T-helper 1 cell treated with Interleukin-12 subunit alpha and Interleukin-12 subunit beta and Interleukin-4 antibody, amounts not matched to agents 30 ng/mL and 1 ng/mL, for 36 hours (primary cell): ENCODE data around the gene TSPAN5. TPM values are rescaled to one million over a fixed set of nuclear protein-coding genes. Genes with fewer than 3 reads are reported as not detected.
"Not testable (repeated sequence)": the region's sequence is repeated elsewhere in the genome, so short reads cannot be mapped to it uniquely, and the experiment has no call there.

Experiments used
- intact Hi-C: fragments of 100-400 bp; cut with micrococcal nuclease; formaldehyde crosslinking; loops from one replicate; pipeline ENCODE4 v1.15.1; 2024
- total RNA-seq: library from RNA; stranded (reverse); gene quantifications from 2 replicates; pipeline ENCODE4 v1.2.3, GENCODE V29; 2022

The TSPAN5 gene
- total RNA-seq, 1 donor from 2014 or later: 36.3 TPM

DNA sequence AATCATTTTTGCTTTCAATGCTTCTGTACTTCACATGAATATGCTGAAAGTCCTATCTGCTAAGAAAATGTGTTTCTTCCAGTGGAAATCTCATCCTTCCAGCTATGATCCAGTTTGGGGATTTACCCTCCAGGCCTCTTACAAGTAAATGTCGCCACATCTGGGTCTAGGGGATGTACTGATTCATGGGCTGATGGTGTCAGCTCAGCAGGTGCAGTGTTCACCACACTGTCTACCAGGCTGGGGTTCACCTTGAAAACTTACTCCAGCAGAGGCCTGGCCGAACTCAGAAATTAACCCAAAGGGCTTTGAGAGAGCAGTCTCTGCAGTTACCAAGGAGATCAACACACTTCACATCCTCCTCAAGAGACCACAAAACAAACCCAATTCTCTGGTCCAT, 154.3 kb downstream of the TSPAN5 start:
- intact Hi-C loops: no loop called here

DNA sequence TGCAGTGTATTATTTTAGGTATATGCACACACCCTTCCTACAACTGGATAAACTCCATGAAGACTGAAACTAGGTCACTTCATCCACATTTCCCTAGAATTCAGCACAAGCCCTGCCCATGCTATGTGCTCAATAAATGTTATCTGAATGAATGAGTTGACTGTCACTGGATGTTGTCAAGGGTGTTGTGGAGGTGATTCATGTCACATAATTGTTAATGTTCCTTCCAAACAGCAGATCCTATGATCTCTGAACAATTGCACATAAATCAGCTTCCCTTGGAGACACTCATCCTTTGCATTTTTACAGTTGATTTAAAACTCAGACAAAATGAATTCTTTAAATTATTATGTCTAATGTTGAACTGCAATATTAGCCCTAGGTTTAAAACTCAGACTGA, 154.7 kb downstream of the TSPAN5 start:
- intact Hi-C loops: no loop called here

DNA sequence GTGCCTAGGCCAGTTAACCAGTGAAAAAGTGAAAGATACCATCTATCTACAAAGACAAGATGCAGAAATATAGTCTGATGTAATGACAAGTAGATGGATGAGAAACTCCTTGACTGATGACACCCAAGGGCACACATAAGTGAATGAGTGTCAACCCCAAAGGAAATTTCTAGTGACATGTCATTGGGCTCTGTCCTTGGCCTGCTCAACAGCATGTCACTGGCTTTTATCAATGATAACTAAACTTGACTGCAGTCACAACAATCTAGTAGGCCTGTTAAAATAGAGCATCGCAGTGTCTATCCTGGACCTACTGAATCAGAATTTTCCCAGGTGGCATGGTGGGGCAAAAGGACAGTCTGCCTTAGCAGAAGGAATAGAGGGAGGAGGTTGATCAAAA, 155.8 kb downstream of the TSPAN5 start:
- intact Hi-C loops: no loop called here

DNA sequence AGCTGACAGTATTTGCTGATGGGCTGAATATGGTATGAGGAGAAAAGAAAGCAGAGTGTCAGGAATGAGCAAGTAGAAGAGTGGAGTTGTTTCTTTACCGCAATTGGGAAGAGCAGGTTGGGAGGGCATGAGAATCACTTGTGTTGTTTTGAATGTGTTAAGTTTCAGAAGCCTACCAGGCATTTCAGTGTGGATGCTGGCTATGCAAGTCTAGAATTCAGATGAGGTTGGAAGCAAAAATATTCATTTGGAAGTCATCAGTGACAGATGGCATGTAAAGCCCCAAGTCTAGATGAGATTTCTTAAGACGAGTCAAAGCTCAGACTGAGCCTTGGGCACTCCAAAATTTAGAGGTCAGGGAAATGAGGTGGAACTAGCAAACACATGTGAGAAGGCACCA, 156.4 kb downstream of the TSPAN5 start:
- intact Hi-C loops: no loop called here

DNA sequence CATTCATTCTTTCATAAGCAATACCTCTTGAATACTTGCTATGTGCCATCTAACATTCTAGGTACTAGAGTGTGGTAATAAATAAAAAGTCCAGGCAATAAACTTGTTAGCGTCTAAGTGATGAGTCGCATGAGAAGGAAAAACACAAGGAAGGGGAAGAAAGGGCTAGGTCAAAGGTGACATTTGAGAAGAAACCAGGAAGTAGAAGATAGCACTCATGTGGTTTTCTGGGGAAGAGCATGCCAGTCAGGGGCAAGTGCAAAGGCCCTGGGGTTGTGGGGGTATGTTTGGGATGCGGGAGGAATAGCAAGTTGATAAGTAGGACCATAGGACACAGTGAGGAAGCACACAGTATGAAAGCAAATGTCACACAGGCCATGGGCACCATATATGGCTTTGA, 157.0 kb downstream of the TSPAN5 start:
- intact Hi-C loops: no loop called here

DNA sequence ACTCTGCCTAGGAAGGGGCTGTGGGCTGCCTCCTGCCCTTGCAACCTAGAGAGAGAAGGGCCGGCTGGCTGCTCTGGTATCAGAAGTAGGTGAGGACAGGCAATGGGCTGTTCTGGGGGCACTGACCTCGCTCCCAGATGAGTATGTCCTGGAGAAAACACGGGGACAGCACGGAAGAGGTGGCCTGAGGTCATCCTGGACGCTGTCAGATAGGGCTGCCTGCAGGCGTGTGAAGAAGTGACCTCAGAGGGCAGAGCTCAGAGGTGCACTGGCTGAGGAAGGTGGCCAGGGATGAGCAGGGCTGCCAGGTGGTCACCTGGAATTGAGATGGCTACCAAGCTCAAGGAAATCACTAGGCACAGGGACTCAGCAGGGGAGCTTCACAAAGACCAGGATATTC, 159.6 kb downstream of the TSPAN5 start:
- intact Hi-C loops: no loop called here

DNA sequence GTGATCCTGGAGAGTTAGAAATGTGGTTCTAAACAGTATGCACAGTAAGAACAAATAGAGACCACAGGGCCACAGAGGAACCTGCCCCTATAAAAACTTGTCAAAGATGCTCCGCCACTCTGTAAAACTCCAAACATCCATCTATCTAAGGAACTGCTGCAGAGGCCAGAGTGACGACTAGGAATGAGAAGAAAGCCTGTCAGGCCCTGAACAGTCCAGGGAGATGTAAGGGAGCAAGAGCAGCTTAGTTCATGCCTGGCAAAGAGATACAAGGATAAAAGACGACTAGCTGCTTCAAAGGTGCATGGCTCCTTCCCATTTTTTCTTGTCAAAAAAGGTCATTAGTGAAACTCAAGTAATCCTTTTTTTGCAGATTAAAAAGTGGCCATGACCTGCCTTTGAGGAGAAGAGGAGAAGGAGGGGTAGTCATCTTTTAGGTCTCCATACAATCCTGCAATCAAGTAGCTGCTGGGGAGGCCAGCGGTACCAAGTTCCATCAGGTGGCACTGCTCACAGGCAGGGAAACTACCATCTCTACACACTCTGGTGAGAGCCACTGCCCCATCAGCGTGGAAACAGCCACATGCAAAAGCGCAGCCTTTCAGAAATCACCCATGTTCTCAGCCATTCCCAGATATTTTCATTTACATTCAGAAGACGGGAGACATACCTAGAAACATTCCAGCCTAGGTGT, 162.1 kb downstream of the TSPAN5 start:
- intact Hi-C loops: no loop called here

DNA sequence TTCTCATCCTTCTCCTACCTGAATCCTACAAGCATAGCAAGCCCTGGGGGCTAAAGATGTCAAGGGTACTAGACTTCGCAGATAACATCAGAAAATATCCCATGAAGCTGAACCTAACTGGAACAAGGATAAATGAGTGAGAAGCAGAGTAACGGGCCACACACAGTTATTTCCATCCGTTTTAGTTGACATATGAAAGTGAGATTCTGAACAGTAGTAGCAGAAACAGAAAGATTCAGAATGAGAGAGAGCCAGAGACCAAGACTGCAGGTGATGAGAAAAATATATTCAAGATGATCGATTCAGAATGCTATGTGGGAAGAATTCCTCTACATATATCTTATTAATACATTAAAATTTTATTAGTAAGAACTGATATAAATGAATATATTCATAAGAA, 165.1 kb downstream of the TSPAN5 start:
- intact Hi-C loops: loop anchor here (1.0 kb wide), 1 partner anchor 10 kb away; no protein-coding TSS in a partner anchor

DNA sequence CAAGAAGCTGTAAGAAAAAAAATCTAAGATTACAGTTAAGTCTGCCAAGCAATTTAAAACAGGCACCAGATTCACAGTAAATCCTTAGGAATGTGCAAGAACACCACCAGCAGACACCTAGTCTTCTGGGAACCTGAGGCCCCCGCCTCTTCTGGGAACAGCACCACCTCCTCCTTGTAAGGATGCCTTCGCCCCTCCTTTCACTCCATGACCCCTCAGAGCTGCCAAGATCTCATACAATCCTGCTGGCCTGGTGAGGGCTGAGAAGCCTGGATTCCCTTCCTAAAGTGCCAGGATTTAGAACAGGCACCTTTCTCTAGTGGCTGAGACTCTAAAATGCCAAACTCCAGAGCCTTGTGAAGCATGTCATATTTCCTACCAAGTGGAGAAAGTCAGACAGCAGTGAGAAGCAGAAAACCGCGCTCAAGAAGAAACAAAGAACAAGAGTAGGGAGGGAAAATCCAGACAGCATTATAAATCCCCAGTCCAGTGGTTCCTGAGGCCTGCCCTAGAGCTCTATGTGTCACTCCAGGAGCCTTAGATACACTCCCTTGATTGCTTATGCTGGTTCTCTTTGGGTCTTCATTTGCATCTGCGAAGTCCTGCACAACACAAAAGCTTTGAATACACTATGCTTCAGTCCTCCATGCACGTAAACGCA, 166.4 kb downstream of the TSPAN5 start:
- intact Hi-C loops: no loop called here

DNA sequence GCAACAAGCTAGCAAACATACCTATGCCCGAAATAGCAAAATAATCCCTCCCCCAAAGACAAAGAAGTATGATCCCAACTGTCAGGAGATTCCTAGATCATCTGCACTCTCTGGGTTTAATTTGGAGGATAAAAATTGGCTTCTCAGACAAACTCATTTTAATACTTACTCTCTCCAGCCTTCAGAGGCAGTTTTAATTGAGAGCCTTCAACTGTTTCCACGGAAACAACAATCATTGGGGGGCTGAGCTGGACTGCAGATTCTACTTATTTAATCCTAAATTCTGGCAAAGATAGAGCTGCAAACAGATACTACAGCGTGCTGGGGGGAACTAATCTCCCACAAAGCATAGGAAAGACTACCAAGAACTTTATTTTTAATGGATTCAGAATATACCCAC, 168.2 kb downstream of the TSPAN5 start:
- intact Hi-C loops: no loop called here

DNA sequence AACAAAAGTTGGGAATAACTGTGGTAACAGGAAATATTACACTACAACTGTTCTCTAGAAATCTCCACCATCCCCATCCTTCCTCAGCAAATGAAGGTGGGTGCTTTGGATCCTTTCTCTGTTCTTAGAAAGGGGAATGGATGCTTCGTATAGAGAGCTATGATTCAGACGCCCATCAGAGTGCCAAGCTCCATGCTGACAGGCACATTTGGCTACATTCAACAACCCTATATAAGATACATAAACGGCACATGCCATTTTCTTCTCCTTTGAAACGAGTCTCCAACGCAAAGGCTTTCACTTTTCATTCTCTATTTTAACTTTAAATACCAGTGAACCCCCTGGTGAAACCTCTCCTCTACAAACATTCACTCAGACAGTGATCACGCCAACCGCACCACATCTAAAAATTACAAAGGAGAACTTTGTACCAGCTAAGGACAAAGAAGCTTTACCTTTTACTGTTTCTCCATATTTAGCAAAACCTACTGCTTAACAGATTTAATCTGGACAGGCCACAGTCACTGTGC, 172.5 kb downstream of the TSPAN5 start:
- intact Hi-C loops: loop anchor here (2.0 kb wide), 1 partner anchor 41 kb away; no protein-coding TSS in a partner anchor

DNA sequence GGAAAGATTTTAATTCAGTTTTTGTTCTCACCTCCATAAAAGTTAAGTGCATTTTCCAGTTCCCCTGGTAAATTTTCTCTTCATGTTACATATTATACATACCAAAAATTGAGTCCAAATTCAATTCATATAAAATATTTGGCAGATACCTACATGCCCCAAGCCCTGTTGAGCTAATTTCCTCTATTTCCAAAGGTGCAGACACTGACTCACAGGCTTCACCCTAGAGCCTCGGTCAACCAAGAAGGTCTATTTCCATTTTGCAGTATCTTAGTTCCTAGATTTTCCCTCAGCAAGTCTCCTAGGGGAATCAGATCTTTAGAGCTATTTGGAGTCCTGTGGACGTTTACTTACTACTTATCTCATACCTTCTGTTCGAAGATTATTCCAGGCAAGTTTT, 174.4 kb downstream of the TSPAN5 start:
- intact Hi-C loops: no loop called here

DNA sequence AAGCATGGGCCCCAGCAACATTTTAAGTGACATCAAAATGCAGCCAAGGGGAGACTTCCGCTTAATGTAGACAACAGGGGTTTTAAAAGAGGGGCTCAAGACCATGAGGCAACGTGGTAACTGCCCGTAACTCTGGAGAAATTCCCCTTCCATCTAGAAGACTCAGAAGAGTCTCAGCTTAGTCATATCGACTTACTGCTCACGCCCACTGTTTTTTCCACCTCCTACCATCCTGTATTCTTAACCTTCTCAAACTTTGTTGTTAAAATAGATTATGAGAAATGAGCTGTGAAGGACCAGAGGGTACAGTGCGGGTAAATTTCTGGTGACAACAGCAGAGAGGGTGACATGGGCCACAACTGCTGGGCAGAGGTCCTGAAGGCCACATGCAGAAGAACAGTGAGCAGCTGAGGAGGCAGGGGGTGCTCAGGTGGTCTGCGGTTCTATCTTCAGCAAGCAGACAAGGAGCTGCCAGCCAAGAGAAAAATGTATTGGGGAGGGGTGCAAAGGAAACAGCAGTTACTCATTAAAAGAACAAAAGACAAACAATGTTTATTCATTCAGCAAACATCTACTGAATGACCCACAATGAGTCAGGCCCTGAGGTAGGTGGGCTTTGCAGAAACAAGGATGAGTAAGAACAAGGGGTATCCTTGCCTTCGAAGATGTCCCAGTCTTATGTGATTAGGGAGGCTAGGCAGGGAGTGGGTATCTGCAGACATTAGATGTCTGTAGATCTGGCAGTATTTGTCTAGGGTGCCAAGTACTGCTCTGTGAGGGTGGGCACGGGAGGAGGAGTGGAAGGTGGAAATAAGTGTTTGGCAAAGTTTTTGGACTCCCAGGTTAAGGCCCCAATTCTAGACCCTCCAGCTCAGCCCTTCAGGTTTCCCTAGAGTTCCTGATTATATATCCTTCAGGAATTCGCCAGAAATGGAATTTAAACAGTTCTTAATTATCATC, 175.3 kb downstream of the TSPAN5 start:
- intact Hi-C loops: loop anchor here (1.0 to 2.0 kb wide), 6 partner anchors 10 to 446 kb away; partner anchors contain the start of genes EIF4E and TSPAN5

DNA sequence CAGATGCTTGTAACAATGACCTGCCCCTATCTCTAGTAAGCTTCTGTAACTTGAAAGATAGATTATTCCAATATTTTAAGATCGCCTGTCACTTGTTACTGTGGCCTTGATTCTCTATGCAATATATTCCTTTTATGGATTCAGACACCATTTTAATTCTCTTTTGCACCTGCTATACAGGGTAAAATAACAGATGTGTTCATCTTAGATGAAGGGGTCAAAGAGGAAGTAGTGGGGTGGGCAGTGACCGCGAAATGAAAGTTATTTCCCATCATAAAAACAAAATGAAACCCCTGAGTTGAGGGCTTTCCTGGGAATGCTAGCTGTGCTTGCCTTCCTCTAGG, 175.9 kb downstream of the TSPAN5 start:
- intact Hi-C loops: loop anchor here (2.0 kb wide), 1 partner anchor 120 kb away; no protein-coding TSS in a partner anchor

DNA sequence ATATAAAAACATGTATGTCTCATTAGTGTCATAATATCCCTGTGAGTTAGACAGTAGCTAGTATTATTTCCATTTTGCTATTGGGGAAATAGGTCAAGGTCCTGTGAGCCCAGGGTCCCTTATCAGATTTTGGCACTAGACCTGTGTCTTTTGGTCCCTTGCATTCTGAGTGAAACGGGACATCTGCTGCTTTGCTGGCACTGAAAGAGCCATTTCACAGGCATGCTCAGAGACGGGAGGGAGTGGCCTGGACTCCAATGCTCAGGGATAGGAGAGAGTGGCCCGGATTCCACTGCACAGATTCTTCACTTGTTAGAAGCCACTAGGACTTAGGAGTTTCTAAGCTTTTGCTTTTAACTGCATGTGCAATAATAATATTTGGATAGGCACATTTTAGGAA, 177.2 kb downstream of the TSPAN5 start:
- intact Hi-C loops: no loop called here

DNA sequence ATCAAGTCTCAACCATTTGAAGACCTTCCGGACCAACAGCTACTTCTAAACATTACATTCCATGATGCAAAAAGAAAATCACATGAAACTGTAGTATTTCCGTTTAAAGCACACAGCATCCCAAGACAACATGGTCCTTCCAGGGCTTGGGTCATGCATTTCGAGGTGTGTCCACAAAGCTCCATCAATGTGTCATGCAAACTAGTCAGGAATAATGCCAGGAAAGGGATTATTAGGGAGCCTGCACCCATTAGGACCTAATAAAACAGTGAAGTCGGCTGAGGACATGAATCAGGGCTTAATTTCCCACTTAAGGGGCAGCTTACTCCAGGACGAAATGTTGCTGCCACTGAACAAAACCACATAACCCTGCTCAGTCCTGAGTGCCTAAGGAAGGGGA, 177.9 kb downstream of the TSPAN5 start:
- intact Hi-C loops: no loop called here

DNA sequence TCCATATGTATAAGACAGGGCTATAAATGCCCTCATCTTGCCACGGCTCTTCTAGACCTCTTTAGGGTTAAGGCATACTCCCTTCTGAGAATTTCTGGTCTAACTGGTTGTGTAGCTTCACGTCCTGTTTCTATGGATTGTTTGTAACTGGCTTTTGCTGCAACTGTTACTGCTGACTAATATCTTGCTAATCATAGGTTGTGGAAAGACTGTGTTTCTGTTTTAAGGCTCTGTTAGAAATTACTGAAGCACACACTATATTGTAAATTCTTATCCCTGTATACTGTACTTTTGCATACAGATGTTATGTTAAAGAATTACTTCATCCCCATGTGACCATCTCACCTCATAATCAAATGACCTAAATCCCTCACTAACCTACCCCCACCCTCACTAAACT, 178.8 kb downstream of the TSPAN5 start:
- intact Hi-C loops: not testable (repeated sequence)

DNA sequence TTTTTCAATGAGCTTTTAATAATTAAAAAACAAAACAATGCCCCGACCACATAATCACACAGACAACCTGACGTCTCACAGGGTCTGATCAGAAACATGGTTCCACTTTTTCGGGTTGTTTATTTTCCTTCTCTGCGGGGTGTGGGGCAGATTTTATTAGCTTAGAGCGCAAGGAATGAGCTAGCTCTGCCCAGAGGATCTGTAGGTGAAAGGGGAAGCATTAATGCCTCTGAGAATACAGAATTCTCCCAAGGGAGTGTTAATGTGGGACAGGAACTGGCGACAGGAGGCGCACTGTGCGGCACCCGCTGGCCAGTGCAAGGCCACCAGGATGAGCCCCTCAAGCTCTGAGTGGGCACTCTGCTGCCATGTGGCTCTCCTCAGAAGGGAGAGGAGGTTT, 181.5 kb downstream of the TSPAN5 start:
- intact Hi-C loops: no loop called here

DNA sequence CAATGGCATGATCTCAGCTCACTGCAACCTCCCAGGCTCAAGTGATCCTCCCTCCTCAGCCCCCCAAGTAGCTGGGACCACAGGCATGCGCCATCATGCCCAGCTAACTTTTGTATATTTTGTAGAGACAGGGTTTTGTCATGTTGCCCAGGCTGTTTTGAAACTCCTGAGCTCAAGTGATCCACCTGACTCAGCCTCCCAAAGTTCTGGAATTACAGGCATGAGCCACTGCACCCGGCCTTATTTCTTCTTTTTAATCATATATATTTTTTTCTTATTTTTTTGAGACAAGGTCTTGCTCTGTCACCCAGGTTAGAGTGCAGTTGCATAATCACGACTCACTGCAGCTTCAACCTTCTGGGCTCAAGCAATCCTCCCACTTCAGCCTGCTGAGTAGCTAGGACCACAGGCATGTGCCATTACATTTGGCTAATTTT, 184.0 kb downstream of the TSPAN5 start:
- intact Hi-C loops: no loop called here

DNA sequence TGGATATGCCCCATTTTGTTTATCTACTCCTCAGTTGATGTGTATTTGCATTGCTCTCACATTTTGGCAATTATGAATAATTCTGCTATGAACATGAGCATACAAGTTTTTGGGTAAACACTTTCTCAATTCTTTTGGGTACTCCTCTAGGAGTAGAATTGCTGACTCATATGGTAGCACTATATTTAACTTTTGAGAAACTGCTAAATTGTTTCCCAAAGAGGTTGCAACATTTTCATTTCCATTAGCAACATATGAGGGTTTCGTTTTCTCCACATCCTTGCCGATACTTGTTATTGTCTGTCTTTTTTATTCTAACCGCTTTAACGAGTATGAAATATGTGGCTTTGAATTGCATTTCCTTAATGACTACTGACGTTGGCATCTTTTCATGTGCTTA, 185.4 kb downstream of the TSPAN5 start:
- intact Hi-C loops: no loop called here

DNA sequence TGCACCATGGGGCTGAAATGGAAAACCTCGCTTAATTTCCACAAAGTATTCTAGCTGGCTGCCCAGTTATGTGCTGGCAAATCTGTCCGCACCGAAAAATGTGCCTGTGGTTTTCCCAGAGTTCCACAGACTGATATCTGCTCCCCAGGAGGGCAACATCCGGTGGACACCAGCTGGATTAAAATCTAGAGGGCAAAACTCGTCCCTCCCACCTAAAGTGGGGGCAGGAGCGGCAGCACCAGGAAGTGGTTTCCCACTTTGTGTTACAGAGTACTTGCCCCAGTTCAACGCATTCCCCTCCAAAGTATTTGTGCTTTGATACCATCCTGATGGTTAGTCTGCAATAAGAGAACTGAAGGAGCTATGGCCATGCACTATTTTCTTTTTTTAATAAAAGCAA, 187.6 kb downstream of the TSPAN5 start:
- intact Hi-C loops: no loop called here

DNA sequence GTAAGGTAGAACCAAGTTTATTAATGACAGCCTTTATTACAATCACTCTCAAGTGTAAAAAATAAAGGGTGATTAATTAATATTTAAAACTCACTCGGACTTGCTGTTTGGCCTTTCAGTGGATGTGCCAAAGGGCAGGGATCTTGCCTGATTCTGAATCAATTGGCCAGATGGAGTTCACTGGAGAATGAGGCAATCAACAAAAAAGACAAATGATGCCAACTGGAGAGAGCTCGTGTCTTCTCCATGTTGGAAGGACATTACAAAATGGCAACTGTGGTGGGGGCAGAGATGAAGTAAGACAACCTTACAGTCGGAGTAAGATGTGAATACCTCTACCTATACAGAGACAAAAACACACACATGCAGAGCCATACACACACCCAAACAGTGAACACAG, 188.0 kb downstream of the TSPAN5 start:
- intact Hi-C loops: no loop called here
